ENCODE data around the gene RAPGEF2.

Gene RAPGEF2

DNA sequence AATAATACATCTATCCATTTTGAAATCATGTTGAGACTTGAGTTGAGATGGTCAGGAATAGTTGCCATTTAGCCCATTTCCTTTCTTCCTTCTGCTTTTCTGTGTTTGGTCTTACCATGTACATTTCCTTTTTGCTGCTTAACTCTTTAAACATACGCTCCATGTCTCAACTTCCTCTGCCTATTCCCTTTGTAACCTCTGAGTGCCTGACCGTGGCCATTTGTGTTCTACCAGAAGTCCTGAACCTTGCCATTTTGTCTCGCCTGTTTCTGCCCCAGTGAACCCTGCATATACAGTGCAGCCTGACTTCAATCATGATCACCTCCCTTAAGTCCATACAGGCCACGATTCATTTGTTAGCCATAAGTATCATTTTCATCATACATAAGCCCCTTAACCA lies 169.0 kb downstream of the RAPGEF2 start:
- Histone ChIP-seq H3K36me3 (ENCODE audit: insufficient read depth, insufficient read length, low read length) (no peaks in the 10 kb centered on the region), H3K4me1 (ENCODE audit: insufficient read depth, insufficient read length) (no peaks in the 10 kb centered on the region), H3K9me3 (ENCODE audit: insufficient read depth, low read length) (no peaks in the 10 kb centered on the region), H3K4me3 (ENCODE audit: insufficient read length, low read depth) (no peak overlapping the region), H3K9ac (ENCODE audit: insufficient read length, low read depth) (no peak overlapping the region), H3K27me3 (ENCODE audit: insufficient read depth, insufficient read length) (no peaks in the 10 kb centered on the region)
- no peak for DNase-seq (ENCODE audit: low read depth, low spot score)
- TF ChIP-seq YY1 (IDR thresholded peaks at IDR 0.05; ENCODE audit: insufficient read depth, insufficient read length), result no peak
- TF ChIP-seq SUZ12 (IDR thresholded peaks at IDR 0.05; ENCODE audit: extremely low read depth, insufficient read depth, insufficient read length), result no peak
- TF ChIP-seq ZNF274 (IDR thresholded peaks at IDR 0.05; ENCODE audit: low read depth, low read length), result no peak

DNA sequence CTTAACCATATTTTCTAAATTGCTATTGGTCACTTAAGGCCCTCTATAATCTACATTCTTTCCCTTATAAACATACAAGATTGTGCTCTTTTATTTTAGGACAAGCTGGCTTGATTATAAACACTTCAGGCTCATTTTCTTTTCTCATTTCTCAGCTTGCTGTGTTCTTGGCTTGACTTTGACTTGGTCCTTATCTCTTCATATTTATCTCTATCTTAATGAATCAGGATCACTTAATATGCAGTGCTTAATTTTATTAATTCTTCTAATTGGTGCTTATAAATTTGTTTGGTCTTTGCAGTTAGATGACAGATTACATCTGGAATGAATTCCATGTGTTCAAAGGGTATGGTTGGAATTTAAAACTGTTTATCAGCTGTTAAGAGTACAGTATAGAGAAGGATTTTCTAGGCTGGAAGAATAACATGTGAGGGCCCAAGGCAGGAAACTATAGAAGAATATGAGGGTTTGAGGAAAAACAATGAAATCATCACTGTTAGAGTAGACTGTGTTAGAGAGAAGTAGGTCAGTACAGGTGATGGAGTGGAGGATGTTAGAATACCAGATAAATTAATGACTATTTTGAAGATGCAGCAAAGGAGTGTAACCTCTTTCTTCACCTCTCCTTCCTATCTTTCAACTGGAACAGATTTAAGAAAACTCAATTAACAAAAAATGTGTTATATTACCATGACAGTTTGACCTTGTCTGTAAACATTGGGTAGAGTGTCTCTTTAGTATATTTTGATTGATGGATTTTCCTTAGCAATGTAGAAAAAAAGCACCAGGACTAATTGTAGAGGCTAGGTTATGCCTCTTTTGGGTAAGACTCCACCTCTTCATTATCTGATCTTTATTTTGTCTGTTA lies 169.6 kb downstream of the RAPGEF2 start:
- no peaks in the 10 kb centered on the region for H3K27me3 ChIP-seq (ENCODE audit: insufficient read depth, insufficient read length)
- no peak overlapping the region for H3K4me3 ChIP-seq (ENCODE audit: insufficient read length, low read depth)
- no peak overlapping the region for H3K9ac ChIP-seq (ENCODE audit: insufficient read length, low read depth)
- DNase-seq (ENCODE audit: low read depth, low spot score), result no peak
- no peaks in the 10 kb centered on the region for H3K9me3 ChIP-seq (ENCODE audit: insufficient read depth, low read length)
- H3K36me3 ChIP-seq (ENCODE audit: insufficient read depth, insufficient read length, low read length), result no peaks in the 10 kb centered on the region
- no peaks in the 10 kb centered on the region for H3K4me1 ChIP-seq (ENCODE audit: insufficient read depth, insufficient read length)
- TF ChIP-seq SUZ12 (IDR thresholded peaks at IDR 0.05; ENCODE audit: extremely low read depth, insufficient read depth, insufficient read length) (no peak), YY1 (IDR thresholded peaks at IDR 0.05; ENCODE audit: insufficient read depth, insufficient read length) (no peak), ZNF274 (IDR thresholded peaks at IDR 0.05; ENCODE audit: low read depth, low read length) (no peak)

DNA sequence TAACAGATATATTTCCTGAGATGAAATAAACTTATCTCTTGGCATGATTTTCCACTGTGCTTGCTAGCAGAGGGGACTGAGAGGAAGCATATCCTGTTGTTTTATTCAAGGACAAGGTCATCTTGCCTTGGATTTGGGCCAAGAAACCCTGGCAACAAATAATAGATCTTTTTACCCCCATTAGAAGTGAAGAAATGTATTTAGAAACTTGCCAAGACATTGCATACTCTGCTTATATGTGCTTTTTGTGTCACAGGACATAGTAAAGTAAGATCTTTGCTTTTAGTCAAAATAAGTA lies 170.2 kb downstream of the RAPGEF2 start:
- no peak overlapping the region for H3K9ac ChIP-seq (ENCODE audit: insufficient read length, low read depth)
- H3K36me3 ChIP-seq (ENCODE audit: insufficient read depth, insufficient read length, low read length), result no peaks in the 10 kb centered on the region
- H3K4me1 ChIP-seq (ENCODE audit: insufficient read depth, insufficient read length), result no peaks in the 10 kb centered on the region
- H3K4me3 ChIP-seq (ENCODE audit: insufficient read length, low read depth), result no peak overlapping the region
- no peak for TF ChIP-seq SUZ12 (IDR thresholded peaks at IDR 0.05; ENCODE audit: extremely low read depth, insufficient read depth, insufficient read length)
- TF ChIP-seq ZNF274 (IDR thresholded peaks at IDR 0.05; ENCODE audit: low read depth, low read length), result no peak
- no peak for TF ChIP-seq YY1 (IDR thresholded peaks at IDR 0.05; ENCODE audit: insufficient read depth, insufficient read length)
- no peaks in the 10 kb centered on the region for H3K27me3 ChIP-seq (ENCODE audit: insufficient read depth, insufficient read length)
- no peaks in the 10 kb centered on the region for H3K9me3 ChIP-seq (ENCODE audit: insufficient read depth, low read length)
- DNase-seq (ENCODE audit: low read depth, low spot score), result no peak

DNA sequence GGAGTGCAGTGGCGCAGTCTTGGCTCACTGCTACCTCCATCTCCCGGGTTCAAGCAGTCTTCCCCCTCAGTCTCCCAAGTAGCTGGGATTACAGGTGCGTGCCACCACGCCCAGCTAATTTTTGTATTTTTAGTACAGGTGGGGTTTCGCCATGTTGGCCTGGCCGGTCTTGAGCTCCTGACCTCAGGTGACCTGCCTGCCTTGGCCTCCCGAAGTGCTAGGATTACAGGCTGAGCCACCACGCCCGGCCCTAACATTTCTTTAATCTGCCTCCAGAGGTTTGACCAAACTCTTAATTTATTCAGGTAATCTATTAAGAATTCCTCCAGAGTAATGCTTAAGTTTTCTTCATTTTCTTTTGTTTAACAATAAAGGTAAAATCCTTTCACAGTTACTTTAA lies 171.0 kb downstream of the RAPGEF2 start:
- Histone ChIP-seq H3K9ac (ENCODE audit: insufficient read length, low read depth) (no peak overlapping the region), H3K36me3 (ENCODE audit: insufficient read depth, insufficient read length, low read length) (no peaks in the 10 kb centered on the region), H3K4me3 (ENCODE audit: insufficient read length, low read depth) (no peak overlapping the region), H3K4me1 (ENCODE audit: insufficient read depth, insufficient read length) (no peaks in the 10 kb centered on the region), H3K9me3 (ENCODE audit: insufficient read depth, low read length) (no peaks in the 10 kb centered on the region), H3K27me3 (ENCODE audit: insufficient read depth, insufficient read length) (no peaks in the 10 kb centered on the region)
- DNase-seq (ENCODE audit: low read depth, low spot score), result no peak
- TF ChIP-seq ZNF274 (IDR thresholded peaks at IDR 0.05; ENCODE audit: low read depth, low read length) (no peak), YY1 (IDR thresholded peaks at IDR 0.05; ENCODE audit: insufficient read depth, insufficient read length) (no peak), SUZ12 (IDR thresholded peaks at IDR 0.05; ENCODE audit: extremely low read depth, insufficient read depth, insufficient read length) (no peak)

DNA sequence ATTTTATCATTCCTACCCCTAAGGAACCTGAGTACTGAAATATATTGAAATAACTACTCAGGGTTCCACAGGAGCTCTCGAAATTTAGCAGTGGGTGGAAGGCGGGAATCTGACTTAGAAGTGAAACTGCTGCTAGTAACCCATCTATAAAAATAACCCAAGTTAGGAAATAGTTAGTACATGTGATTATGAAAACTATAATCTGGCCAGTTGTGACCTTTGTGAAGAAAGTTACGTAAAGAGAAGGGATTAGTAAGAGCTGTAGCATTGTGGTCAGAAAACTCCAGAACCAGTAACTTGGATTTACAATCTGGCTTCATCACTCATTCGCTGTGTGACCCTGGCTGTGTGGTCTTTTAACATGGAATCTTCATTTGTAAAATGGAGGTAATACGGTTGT lies 175.5 kb downstream of the RAPGEF2 start:
- TF ChIP-seq ZNF274 (IDR thresholded peaks at IDR 0.05; ENCODE audit: low read depth, low read length) (no peak), YY1 (IDR thresholded peaks at IDR 0.05; ENCODE audit: insufficient read depth, insufficient read length) (no peak), SUZ12 (IDR thresholded peaks at IDR 0.05; ENCODE audit: extremely low read depth, insufficient read depth, insufficient read length) (no peak)
- Histone ChIP-seq H3K4me1 (ENCODE audit: insufficient read depth, insufficient read length) (no peaks in the 10 kb centered on the region), H3K27me3 (ENCODE audit: insufficient read depth, insufficient read length) (no peaks in the 10 kb centered on the region), H3K36me3 (ENCODE audit: insufficient read depth, insufficient read length, low read length) (no peaks in the 10 kb centered on the region), H3K9me3 (ENCODE audit: insufficient read depth, low read length) (no peaks in the 10 kb centered on the region), H3K4me3 (ENCODE audit: insufficient read length, low read depth) (no peak overlapping the region), H3K9ac (ENCODE audit: insufficient read length, low read depth) (no peak overlapping the region)
- no peak for DNase-seq (ENCODE audit: low read depth, low spot score)

DNA sequence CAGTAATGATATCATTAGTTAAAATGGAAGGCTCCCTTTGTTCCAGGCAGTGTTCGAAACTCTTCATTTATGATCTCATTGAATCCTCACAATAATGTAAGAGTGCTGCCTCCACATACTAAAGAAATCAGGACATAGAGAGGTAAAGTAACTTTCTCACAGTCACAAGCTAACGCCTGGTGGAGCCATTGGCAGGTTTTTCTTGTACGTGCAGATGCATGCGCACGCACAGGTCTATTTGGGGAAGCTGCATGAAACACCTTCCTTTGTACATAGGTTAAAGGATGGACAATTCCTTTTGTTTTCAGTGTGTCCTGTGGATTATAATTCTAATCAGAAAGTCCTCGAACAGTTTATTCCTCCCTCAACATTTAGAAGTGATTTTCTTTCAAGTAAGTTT lies 176.2 kb downstream of the RAPGEF2 start:
- TF ChIP-seq YY1 (IDR thresholded peaks at IDR 0.05; ENCODE audit: insufficient read depth, insufficient read length) (no peak), SUZ12 (IDR thresholded peaks at IDR 0.05; ENCODE audit: extremely low read depth, insufficient read depth, insufficient read length) (no peak), ZNF274 (IDR thresholded peaks at IDR 0.05; ENCODE audit: low read depth, low read length) (no peak)
- Histone ChIP-seq H3K9ac (ENCODE audit: insufficient read length, low read depth) (no peak overlapping the region), H3K27me3 (ENCODE audit: insufficient read depth, insufficient read length) (no peaks in the 10 kb centered on the region), H3K36me3 (ENCODE audit: insufficient read depth, insufficient read length, low read length) (no peaks in the 10 kb centered on the region), H3K4me3 (ENCODE audit: insufficient read length, low read depth) (no peak overlapping the region), H3K9me3 (ENCODE audit: insufficient read depth, low read length) (no peaks in the 10 kb centered on the region), H3K4me1 (ENCODE audit: insufficient read depth, insufficient read length) (no peaks in the 10 kb centered on the region)
- no peak for DNase-seq (ENCODE audit: low read depth, low spot score)

DNA sequence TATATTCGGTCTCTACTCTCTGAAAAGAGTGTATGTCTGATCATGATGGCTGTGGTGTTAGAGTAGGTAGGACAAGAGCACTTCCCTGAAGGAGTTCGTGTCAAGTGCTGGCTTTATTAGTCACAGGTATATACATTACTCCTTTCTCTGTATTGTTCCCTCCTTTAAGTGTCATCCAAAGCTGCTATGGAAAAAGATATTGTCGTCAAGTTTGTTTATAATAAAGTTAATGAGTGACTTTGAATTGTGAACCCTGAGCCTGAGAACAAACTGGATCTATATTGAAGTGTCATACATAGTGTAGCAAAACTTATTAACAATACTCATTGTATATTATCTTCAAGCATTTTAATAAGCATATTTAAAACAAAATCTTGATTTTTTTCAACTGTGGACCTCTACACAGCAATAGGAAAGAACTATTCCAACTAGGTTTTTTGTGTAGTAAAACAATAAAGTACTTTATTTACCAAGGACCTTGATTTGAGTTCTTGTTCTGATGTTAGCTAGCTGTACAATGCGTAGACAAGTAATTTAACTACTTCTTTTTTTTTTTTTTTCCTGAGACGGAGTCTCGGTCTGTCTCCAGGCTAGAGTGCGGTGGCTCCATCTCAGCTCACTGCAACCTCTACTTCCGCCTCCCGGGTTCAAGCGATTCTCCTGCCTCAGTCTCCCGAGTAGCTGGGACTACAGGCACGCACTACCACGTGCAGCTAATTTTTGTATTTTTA lies 177.7 kb downstream of the RAPGEF2 start:
- no peaks in the 10 kb centered on the region for H3K4me1 ChIP-seq (ENCODE audit: insufficient read depth, insufficient read length)
- no peak for DNase-seq (ENCODE audit: low read depth, low spot score)
- H3K4me3 ChIP-seq (ENCODE audit: insufficient read length, low read depth), result no peak overlapping the region

More for the DNA sequence above, 177.7 kb downstream of the RAPGEF2 start:
- TF ChIP-seq ZNF274 (IDR thresholded peaks at IDR 0.05; ENCODE audit: low read depth, low read length) (no peak), SUZ12 (IDR thresholded peaks at IDR 0.05; ENCODE audit: extremely low read depth, insufficient read depth, insufficient read length) (no peak), YY1 (IDR thresholded peaks at IDR 0.05; ENCODE audit: insufficient read depth, insufficient read length) (no peak)
- Histone ChIP-seq H3K9ac (ENCODE audit: insufficient read length, low read depth) (no peak overlapping the region), H3K36me3 (ENCODE audit: insufficient read depth, insufficient read length, low read length) (no peaks in the 10 kb centered on the region), H3K27me3 (ENCODE audit: insufficient read depth, insufficient read length) (no peaks in the 10 kb centered on the region), H3K9me3 (ENCODE audit: insufficient read depth, low read length) (no peaks in the 10 kb centered on the region)
